OCI-LY1 (cell line): Measurements from ENCODE around the gene UNC93B1.

Experiments
- CTCF ChIP-seq: fragments of 200-600 bp; sonication (generic), shearing (Covaris generic); IDR thresholded peaks from 2 replicates; pipeline ENCODE4 v1.5.1; 2017; ENCODE audit warnings: mild to moderate bottlenecking, antibody characterized with exemption, low read length, moderate library complexity, mixed read lengths
- EZH2 ChIP-seq: fragments of 200-600 bp; sonication (generic), shearing (Covaris generic); IDR thresholded peaks from 2 replicates; pipeline ENCODE4 v1.8.0; 2017; ENCODE audit warnings: borderline replicate concordance, mixed run types, mild to moderate bottlenecking, antibody characterized with exemption, low read length, moderate library complexity, mixed read lengths

- no peak for TF ChIP-seq CTCF
- TF ChIP-seq EZH2 = no peak
Measured at GRCh38 chr11:68026391-68027105, 22.7 kb upstream of the UNC93B1 start.
